SJSA1 (cell line): ENCODE results near the gene CYP2D6. TPM values are rescaled to one million over a fixed set of nuclear protein-coding genes. Genes with fewer than 3 reads are reported as not detected.
"Not testable (repeated sequence)": the region's sequence is repeated elsewhere in the genome, so short reads cannot be mapped to it uniquely, and the experiment has no call there.

Experiments used
- DNase-seq, 2 experiments: peaks; one replicate each; pipeline ENCODE4 v3.0.0-alpha.2; 2015 to 2020; ENCODE audit warnings: low spot score in 2 of 2, low read depth in 1 of 2
- H3K27ac ChIP-seq: fragments of 250-450 bp; sonication (Bioruptor Pico); 2 replicates; pipeline ENCODE4 v1.5.1; 2020; ENCODE audit warnings: mild to moderate bottlenecking, moderate library complexity
- H3K27me3 ChIP-seq: fragments of 250-450 bp; sonication (Bioruptor Pico); replicated peaks from 2 replicates; pipeline ENCODE4 v1.5.1; 2020; ENCODE audit warnings: mild to moderate bottlenecking, moderate library complexity
- H3K36me3 ChIP-seq: fragments of 250-450 bp; sonication (Bioruptor Pico); 2 replicates; pipeline ENCODE4 v1.5.1; 2020; ENCODE audit warnings: mild to moderate bottlenecking
- H3K4me1 ChIP-seq: fragments of 250-450 bp; sonication (Bioruptor Pico); replicated peaks from 2 replicates; pipeline ENCODE4 v1.6.1; 2021; ENCODE audit warnings: mild to moderate bottlenecking
- H3K4me3 ChIP-seq: fragments of 250-450 bp; sonication (Bioruptor Pico); 2 replicates; pipeline ENCODE4 v1.5.1; 2020; ENCODE audit warnings: mild to moderate bottlenecking
- H3K9me3 ChIP-seq: fragments of 250-450 bp; sonication (Bioruptor Pico); replicated peaks from 2 replicates; pipeline ENCODE4 v1.5.1; 2020; ENCODE audit warnings: mild to moderate bottlenecking
- total RNA-seq: library from RNA; depleted of rRNA; stranded (reverse); fragments of >200 nt; shearing (Covaris generic); gene quantifications from 2 replicates; pipeline ENCODE4 v1.2.3, GENCODE V29; 2014

Gene CYP2D6
- total RNA-seq, 1 experiment from 2014 or later, result 0.05 TPM

DNA sequence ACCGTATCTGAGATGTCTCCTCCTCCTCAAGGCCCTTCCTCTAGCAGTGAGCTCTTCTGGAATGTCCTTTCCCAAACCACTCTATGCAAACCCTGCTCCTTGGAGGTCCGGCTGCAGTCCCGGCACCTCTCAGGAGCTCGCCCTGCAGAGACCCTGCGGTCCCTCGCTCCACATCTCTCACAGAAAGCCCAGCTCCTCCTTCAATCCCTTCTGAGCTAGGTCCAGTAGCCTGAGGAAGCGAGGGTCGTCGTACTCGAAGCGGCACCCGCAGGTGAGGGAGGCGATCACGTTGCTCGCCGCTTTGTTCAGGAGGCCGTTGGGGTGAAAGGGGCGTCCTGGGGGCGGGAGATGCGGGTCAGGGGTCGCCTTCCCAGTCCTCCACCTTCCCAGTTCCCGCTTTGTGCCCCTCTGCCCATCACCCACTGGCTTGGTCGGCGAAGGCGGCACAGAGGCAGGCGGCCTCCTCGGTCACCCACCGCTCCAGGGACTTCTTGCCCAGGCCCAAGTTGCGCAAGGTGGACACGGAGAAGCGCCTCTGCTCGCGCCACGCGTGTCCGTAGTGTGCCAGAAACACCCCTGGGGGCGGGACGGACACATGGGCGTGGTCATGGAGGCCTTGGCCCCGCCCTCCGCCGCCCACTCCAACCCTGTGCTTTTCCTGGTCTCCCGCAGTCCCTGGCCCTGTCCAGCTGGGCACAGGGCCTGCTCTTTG is 21.5 kb upstream of the CYP2D6 start:
- no peak overlapping the region for H3K27ac ChIP-seq
- no peaks in the 10 kb centered on the region for H3K9me3 ChIP-seq
- H3K4me1 ChIP-seq, result no peaks in the 10 kb centered on the region
- H3K27me3 ChIP-seq, result no peaks in the 10 kb centered on the region
- H3K36me3 ChIP-seq, result no peaks in the 10 kb centered on the region
- H3K4me3 ChIP-seq, result no peak overlapping the region
- no peak for DNase-seq

DNA sequence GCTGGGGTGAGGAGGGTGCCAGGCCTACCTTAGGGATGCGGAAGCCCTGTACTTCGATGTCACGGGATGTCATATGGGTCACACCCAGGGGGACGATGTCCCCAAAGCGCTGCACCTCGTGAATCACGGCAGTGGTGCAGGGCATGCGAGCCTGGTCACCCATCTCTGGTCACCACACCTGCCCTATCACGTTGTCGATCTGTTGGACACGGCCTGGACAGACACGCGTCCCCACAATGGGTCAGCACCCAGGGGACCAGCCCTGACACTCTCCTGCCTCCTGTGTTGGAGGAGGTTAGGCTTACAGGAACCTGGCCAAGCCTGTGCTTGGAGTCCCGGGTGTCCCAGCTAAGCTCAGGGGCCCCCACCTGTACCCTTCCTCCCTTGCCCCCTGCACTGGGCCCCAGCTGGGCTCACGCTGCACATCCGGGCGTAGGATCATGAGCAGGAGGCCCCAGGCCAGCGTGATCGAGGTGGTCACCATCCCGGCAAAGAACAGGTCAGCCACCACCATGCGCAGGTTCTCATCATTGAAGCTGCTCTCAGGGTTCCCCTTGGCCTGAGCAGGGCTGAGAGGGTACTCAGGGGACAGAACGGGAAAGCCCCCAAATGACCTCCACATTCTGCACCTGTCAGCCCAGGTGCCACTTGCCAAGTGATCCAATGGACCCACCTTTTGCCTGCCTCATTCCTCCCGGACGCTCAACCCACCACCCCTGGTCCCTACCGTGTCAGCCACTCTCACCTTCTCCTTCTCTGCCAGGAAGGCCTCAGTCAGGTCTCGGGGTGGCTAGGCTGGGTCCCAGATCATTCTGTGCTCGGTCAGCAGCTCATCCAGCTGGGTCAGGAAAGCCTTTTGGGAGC is 20.3 kb upstream of the CYP2D6 start:
- Histone ChIP-seq H3K36me3 (no peaks in the 10 kb centered on the region), H3K27ac (no peak overlapping the region), H3K4me3 (no peak overlapping the region), H3K4me1 (no peaks in the 10 kb centered on the region), H3K27me3 (no peaks in the 10 kb centered on the region), H3K9me3 (no peaks in the 10 kb centered on the region)
- DNase-seq, result no peak

DNA sequence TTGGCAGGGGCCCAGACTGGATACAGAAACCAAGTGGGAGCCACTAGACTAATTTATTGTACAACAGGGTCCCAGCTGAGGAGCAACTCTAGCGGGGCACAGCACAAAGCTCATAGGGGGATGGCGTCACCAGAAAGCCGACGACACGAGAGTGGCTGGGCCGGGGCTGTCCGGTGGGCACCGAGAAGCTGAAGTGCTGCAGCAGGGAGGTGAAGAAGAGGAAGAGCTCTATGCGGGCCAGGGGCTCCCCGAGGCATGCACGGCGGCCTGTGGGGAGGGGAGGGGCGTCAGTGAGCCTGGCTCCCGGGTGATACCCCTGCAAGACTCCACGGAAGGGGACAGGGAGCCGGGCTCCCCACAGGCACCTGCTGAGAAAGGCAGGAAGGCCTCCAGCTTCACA is 19.2 kb upstream of the CYP2D6 start:
- DNase-seq, H3K9me3 ChIP-seq, H3K4me3 ChIP-seq, H3K4me1 ChIP-seq, H3K27me3 ChIP-seq, H3K27ac ChIP-seq, H3K36me3 ChIP-seq: not testable (repeated sequence)

DNA sequence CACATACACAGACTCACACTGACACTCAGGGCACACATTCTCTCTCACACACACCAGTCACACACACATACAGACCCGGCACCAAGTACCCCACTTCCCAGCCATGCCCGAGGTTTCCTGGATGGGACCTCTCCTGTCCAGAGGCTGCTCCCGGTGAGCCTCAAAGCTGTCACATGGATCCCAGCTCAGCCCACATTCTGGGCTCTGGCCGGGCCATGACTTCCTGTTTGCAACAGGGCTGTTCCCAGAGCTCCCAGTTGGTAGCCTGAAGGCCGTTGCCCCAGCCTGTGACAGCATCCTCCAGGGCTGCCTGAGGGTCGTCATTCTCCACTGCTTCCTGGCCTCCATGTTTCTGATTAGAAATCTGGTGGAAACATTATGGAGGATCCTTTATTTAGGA is 14.6 kb upstream of the CYP2D6 start:
- Histone ChIP-seq H3K27ac (no peak overlapping the region), H3K4me1 (no peaks in the 10 kb centered on the region)

DNA sequence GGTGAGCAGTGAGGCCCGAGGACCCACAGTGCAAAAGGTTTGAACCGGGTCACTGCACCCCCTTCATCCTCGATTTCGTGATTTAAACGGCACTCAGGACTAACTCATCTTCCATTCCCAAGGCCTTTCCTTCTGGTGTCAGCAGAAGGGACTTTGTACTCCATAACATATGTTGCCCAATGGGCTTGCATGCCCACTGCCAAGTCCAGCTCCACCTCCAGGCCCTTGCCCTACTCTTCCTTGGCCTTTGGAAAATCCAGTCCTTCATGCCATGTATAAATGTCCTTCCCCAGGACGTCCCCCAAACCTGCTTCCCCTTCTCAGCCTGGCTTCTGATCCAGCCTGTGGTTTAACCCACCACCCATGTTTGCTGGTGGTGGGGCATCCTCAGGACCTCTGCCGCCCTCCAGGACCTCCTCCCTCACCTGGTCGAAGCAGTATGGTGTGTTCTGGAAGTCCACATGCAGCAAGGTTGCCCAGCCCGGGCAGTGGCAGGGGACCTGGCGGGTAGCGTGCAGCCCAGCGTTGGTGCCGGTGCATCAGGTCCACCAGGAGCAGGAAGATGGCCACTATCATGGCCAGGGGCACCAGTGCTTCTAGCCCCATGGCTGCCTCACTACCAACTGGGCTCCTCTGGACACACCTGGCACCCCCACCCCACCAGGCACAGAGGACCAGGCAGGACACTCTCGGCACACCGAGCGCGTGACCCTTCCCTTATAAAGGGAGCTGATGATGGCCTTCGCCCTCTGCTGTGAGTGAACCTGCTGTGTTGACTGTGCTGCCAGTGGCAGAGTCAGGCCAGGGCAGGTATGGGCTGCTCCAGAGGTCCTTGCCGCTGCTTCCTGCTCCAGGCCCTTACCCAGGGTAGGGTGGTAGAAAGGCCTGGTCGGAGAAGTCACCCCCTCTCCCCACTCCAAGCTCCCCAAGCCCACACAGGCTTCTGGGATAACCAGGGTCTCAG is 13.5 kb upstream of the CYP2D6 start:
- not testable (repeated sequence) for DNase-seq, H3K27ac ChIP-seq, H3K4me1 ChIP-seq, H3K4me3 ChIP-seq, H3K9me3 ChIP-seq, H3K27me3 ChIP-seq, H3K36me3 ChIP-seq

More for the DNA sequence above, 14.6 kb upstream of the CYP2D6 start:
- DNase-seq, result no peak
- H3K36me3 ChIP-seq, result no peaks in the 10 kb centered on the region
- H3K4me3 ChIP-seq, result no peak overlapping the region
- no peaks in the 10 kb centered on the region for H3K9me3 ChIP-seq
- no peaks in the 10 kb centered on the region for H3K27me3 ChIP-seq

DNA sequence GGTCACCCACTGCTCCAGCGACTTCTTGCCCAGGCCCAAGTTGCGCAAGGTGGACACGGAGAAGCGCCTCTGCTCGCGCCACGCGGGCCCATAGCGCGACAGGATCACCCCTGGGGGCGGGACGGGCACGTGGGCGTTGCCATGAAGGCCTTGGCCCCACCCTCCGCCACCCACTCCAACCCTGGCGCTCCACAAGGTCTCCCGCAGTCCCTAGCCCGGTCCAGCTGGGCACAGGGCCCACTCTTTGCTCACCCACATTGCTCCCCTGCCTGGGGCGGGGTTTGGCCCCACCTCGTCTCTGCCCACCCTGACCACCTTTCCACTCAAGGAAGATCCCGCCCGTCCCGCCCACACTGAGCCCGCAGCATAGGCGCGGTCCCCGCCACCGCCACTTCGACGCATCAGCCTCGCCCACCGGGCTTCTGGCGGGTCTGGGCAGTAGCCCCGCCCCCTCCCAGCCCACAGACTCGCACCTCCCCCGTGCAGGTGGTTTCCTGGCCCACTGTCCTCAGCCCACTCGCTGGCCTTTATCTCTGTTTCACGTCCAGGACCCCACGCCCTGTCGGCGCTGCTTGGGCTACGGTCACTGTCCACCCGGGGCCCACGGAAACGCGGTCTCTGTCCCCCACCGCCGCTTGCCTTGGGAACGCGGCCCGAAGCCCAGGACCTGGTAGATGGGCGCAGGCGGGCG is 12.3 kb upstream of the CYP2D6 start:
- Histone ChIP-seq H3K9me3 (no peaks in the 10 kb centered on the region), H3K4me3 (no peak overlapping the region), H3K27ac (no peak overlapping the region), H3K4me1 (no peaks in the 10 kb centered on the region), H3K27me3 (no peaks in the 10 kb centered on the region), H3K36me3 (no peaks in the 10 kb centered on the region)
- DNase-seq, result no peak

DNA sequence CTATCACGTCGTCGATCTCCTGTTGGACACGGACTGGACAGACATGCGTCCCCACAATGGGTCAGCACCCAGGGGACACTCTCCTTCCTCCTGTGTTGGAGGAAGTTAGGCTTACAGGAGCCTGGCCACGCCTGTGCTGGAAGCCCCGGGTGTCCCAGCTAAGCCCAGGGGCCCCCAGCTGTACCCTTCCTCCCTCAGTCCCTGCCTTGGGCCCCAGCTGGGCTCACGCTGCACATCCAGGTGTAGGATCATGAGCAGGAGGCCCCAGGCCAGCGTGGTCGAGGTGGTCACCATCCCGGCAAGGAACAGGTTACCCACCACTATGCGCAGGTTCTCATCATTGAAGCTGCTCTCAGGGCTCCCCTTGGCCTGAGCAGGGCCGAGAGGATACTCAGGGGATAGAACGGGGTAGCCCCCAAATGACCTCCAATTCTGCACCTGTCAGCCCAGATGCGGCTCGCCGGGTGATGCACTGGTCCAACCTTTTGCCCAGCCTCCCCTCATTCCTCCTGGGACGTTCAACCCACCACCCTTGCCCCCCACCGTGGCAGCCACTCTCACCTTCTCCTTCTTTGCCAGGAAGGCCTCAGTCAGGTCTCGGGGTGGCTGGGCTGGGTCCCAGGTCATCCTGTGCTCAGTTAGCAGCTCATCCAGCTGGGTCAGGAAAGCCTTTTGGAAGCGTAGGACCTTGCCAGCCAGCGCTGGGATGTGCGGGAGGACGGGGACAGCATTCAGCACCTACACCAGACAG is 10.9 kb upstream of the CYP2D6 start:
- not testable (repeated sequence) for H3K36me3 ChIP-seq, H3K27ac ChIP-seq, H3K4me3 ChIP-seq, H3K27me3 ChIP-seq, H3K4me1 ChIP-seq, H3K9me3 ChIP-seq, DNase-seq

DNA sequence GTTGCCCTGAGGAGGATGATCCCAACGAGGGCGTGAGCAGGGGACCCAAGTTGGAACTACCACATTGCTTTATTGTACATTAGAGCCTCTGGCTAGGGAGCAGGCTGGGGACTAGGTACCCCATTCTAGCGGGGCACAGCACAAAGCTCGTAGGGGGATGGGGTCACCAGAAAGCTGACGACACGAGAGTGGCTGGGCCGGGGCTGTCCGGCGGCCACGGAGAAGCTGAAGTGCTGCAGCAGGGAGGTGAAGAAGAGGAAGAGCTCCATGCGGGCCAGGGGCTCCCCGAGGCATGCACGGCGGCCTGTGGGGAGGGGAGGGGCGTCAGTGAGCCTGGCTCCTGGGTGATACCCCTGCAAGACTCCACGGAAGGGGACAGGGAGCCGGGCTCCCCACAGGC is 9.5 kb upstream of the CYP2D6 start:
- not testable (repeated sequence) for DNase-seq, H3K27me3 ChIP-seq, H3K4me3 ChIP-seq, H3K4me1 ChIP-seq, H3K36me3 ChIP-seq, H3K9me3 ChIP-seq, H3K27ac ChIP-seq

DNA sequence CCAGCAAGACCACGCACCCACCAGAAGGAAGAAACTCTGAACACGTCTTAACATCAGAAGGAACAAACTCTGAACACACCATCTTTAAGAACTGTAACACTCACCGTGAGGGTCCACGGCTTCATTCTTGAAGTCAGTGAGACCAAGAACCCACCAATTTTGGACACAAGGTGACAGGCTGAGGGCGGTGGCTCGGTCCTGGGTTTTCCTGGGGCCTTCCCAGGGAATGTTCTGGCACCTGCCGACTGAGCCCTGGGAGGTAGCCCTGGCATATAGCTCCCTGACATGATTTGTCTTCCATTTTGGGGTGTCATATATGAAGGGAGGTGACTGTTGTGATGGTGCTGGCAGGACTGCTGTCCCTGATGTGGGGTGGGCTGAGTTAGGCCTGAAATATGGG is 8.9 kb upstream of the CYP2D6 start:
- H3K4me1 ChIP-seq, H3K4me3 ChIP-seq, DNase-seq, H3K27ac ChIP-seq, H3K9me3 ChIP-seq, H3K36me3 ChIP-seq, H3K27me3 ChIP-seq: not testable (repeated sequence)

DNA sequence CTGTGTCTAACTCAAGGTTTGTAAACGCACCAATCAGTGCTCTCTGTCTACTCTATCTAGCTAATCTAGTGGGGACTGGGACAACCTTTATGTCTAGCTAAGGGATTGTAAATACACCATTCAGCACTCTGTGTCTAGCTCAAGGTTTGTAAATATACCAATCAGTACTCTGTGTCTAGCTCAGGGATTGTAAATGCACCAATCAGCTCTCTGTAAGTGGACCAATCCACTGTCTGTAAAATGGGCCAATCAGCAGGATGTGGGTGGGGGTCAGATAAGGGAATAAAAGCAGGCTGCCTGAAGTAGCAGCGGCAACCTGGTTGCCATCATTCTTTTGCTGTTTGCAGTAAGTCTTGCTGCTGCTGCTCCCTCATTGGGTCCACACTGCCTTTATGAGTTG is 8.4 kb upstream of the CYP2D6 start:
- Histone ChIP-seq H3K4me1 (no peaks in the 10 kb centered on the region), H3K27ac (no peak overlapping the region), H3K4me3 (no peak overlapping the region), H3K9me3 (no peaks in the 10 kb centered on the region), H3K27me3 (no peaks in the 10 kb centered on the region), H3K36me3 (no peaks in the 10 kb centered on the region)
- DNase-seq, result no peak

DNA sequence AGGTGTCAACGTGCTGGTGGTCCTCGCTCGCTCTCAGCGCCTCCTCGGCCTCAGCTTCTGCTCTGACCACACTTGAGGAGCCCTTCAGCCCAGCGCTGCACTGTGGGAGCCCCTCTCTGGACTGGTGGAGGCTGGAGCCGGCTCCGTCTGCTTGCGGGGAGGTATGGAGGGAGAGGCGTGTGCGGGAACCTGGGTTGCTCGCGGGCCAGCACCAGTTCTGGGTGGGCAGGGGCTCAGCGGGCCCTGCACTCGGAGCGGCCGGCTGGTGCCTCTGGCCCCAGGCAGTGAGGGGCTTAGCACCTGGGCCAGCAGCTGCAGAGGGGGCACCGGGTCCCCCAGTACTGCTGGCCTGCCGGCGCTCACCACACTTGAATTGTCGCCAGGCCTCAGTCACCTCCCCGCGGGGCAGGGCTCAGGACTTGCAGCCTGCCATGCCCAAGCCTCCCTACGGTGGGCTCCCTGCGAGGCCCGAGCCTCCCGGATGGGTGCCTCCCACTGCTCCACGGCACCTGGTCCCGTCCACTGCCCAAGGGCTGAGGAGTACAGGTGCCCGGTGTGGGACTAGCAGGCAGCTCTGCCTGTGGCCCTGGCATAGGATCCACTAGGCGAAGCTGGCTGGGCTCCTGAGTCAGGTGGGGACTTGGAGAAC is 7.6 kb upstream of the CYP2D6 start:
- no peak for DNase-seq
- no peaks in the 10 kb centered on the region for H3K4me1 ChIP-seq
- no peaks in the 10 kb centered on the region for H3K36me3 ChIP-seq
- H3K9me3 ChIP-seq, result no peaks in the 10 kb centered on the region
- H3K4me3 ChIP-seq, result no peak overlapping the region
- no peaks in the 10 kb centered on the region for H3K27me3 ChIP-seq
- no peak overlapping the region for H3K27ac ChIP-seq

DNA sequence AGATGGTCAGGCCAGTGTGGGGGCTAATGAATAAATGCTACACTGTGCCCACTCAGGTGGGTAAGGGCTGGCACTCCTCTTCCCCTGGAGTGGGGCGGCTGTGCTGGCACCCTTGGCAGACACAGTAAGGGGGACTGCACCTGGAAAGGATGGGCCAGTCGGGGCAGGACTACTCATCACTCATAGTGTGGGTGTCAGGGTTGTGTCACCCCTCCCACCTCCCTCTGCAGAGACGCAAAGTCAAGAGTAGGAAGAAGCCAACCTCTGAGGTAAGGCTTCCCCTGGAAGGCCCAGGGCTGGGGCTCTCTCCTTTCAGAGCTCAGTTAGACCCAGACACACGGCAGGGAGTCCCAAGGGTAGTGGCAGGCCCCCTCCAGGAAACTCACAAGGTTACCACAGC is 5.1 kb upstream of the CYP2D6 start:
- H3K27ac ChIP-seq, H3K27me3 ChIP-seq, DNase-seq, H3K4me3 ChIP-seq, H3K4me1 ChIP-seq, H3K36me3 ChIP-seq, H3K9me3 ChIP-seq: not testable (repeated sequence)
